Middle frontal gyrus (tissue), 1 donor: ENCODE measurements around the gene KLHDC8A.
"Not testable (repeated sequence)": the region's sequence is repeated elsewhere in the genome, so short reads cannot be mapped to it uniquely, and the experiment has no call there.

Experiments used
- DNase-seq: peaks from one replicate; pipeline ENCODE4 v3.0.0-alpha.2; 2015; ENCODE audit warnings: low spot score; ENCODE audit errors: extremely low spot score

Gene KLHDC8A

GRCh38 chr1:205298191-205298994 lies 58.3 kb downstream of the KLHDC8A start:
- no peak for DNase-seq

- not testable (repeated sequence) for DNase-seq
These were observed 59.1 kb downstream of the KLHDC8A start for GRCh38 chr1:205297546-205298177.

GRCh38 chr1:205296154-205296553 lies 60.6 kb downstream of the KLHDC8A start:
- DNase-seq = no peak

DNA sequence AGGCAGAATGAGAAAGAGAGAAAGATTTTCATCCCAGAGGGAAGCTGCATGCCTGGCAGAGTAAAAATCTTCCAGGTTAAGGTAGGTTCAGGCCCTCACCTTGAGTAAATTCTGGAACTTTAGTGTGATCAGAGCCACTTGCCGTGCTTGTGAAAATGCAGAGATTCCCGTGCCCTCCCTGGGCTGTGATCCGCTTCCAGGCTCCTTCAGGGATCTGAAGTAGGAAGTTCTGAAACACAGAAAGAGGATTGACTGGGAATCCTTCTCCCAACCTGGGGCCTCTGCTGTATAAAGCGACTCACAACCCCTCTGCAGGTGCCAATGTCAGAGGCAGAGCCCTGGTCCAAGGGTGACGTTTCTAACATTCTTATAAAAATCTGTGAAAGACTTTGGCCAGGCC lies 61.8 kb downstream of the KLHDC8A start:
- DNase-seq = no peak

GRCh38 chr1:205294175-205294917 lies 62.4 kb downstream of the KLHDC8A start:
- no peak for DNase-seq

DNA sequence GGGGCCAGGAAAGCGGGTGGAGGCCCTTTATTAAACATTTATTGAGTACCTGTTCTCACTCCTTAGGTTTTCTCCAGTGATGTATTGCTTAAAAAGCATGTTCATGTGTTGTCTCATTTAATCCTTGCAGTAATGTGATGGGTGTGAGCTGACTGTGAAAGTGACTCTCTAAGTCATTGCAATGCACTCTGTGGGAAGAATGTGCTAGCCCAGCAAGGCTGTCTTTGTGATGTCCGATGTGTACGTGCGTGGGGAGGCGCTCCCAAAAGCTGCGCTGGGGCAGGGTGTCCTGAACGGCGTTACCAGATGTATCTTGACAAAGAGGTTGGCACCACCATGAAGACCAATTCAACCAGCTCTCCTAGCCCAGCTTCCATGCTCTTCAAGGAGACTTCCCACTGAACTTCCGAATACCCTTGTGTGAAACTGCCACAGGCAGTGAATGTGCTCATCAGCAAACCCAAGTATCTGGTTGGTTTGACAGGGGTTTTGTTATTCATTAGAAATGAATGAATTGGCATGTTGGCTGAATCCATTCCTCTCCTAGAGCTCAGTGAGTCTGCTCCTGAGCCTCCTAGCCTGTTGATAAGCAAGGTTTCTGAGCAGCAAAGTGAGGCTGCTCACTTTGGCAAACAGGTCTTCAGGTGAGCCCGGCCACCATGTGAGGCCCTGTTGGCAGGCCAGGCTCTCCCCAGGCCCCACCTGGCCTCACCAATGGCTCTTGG lies 63.2 kb downstream of the KLHDC8A start:
- DNase-seq = no peak

GRCh38 chr1:205291596-205291995 lies 65.1 kb downstream of the KLHDC8A start:
- DNase-seq = no peak

- no peak for DNase-seq
These were observed 68.8 kb downstream of the KLHDC8A start for GRCh38 chr1:205287767-205288559.

DNA sequence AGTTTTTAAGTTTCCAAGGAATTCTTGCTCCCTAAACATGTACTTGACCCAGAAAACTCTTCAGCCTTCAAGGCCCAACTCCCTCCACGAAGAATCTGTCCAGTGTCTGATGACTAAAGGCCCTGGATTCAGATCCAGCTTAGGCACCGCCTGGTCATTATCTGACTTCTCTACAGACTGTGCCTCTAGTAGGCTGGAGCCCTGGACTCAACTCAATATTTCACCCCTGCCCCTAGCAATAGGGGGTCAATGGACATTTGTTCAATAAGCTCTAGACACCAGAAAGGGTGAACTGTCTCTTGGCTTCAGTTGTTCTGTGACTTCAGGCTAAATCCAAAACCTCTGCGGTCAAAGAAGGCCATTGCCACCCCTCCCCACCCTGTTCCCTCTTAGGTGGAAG lies 69.6 kb downstream of the KLHDC8A start:
- DNase-seq = no peak

DNA sequence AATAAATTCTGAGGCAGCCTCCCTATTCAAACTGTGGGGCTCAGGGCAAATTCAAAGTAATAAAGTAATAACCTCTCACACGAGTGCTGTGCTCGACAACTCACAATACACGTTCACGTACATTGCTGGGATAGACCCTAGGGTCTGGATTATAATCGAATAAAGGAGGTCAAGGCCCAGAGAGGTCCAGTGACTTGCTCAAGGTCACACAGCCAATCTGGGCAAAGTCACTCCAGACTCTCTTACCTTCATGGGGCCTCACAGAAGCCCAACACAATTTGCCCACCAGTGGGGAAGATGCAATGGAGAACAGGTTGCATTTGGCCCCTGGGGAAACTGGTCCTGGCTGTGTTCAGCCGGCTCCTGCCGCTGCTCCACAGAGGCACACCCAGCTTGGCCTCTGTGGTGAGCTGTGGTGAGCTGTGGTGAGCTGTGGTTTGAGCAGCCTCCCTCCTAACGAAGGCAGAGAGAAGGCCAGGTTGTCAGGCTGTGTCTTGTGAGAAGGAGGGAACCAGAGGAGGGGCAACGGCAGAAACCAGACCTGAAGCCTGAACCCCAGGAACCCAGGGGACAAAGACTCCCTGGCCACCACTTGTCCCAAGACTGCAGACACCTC lies 70.3 kb downstream of the KLHDC8A start:
- no peak for DNase-seq
